Left renal cortex interstitium (tissue), 4 donors: Measurements from ENCODE around the gene PALLD. TPM values are rescaled to one million over a fixed set of nuclear protein-coding genes. Genes with fewer than 3 reads are reported as not detected.
A peak's percentile ranks its signal among the peaks of the same experiment; 100 is the strongest.
"Not testable (repeated sequence)": the region's sequence is repeated elsewhere in the genome, so short reads cannot be mapped to it uniquely, and the experiment has no call there.

ENCODE experiments used
- DNase-seq, 4 donors: peaks; one replicate each; pipeline ENCODE4 v3.0.0-alpha.2; 2013; ENCODE audit warnings: low read depth in 4 of 4, low spot score in 2 of 4, missing footprints in 1 of 4
- polyA plus RNA-seq, 4 donors: library from polyadenylated mRNA; unstranded; fragments of 120-200 nt; gene quantifications; one replicate each; pipeline ENCODE4 v1.2.1, GENCODE V29; 2013; ENCODE audit not compliant: insufficient read length in 4 of 4

Gene PALLD
- polyA plus RNA-seq, 4 donors, result 171 to 242 (median 194) TPM

- no peak for DNase-seq
These were observed 6.1 kb upstream of the PALLD start for GRCh38 chr4:168490711-168491110.

GRCh38 chr4:168491563-168491962, 5.3 kb upstream of the PALLD start:
- DNase-seq, result no peak

- no peak for DNase-seq
These were observed 1.4 kb downstream of the PALLD start for GRCh38 chr4:168498251-168498650.

GRCh38 chr4:168499241-168499640, 2.4 kb downstream of the PALLD start:
- no peak for DNase-seq

GRCh38 chr4:168501407-168501806, 4.6 kb downstream of the PALLD start:
- DNase-seq, result no peak

GRCh38 chr4:168502861-168503260, 6.0 kb downstream of the PALLD start:
- DNase-seq, result no peak

GRCh38 chr4:168503652-168504362, 7.0 kb downstream of the PALLD start:
- no peak for DNase-seq

GRCh38 chr4:168504526-168504925, 7.7 kb downstream of the PALLD start:
- no peak for DNase-seq

GRCh38 chr4:168506014-168506413, 9.2 kb downstream of the PALLD start:
- DNase-seq, result no peak

- DNase-seq, result no peak
These were observed 10.4 kb downstream of the PALLD start for GRCh38 chr4:168507178-168507815.

GRCh38 chr4:168508683-168509082, 11.8 kb downstream of the PALLD start:
- no peak for DNase-seq

- DNase-seq, result no peak
These were observed 12.9 kb downstream of the PALLD start for GRCh38 chr4:168509786-168510185.

- no peak for DNase-seq
These were observed 15.1 kb downstream of the PALLD start for GRCh38 chr4:168511780-168512489.

GRCh38 chr4:168513826-168514225, 17.0 kb downstream of the PALLD start:
- not testable (repeated sequence) for DNase-seq

- DNase-seq, result peak in 1 of 4 donors; percentile 41
These were observed 17.5 kb downstream of the PALLD start for GRCh38 chr4:168514249-168514852.

GRCh38 chr4:168515222-168516011, 18.6 kb downstream of the PALLD start:
- DNase-seq, result no peak

- no peak for DNase-seq
These were observed 20.0 kb downstream of the PALLD start for GRCh38 chr4:168516841-168517240.

- no peak for DNase-seq
These were observed 22.7 kb downstream of the PALLD start for GRCh38 chr4:168519576-168519975.

GRCh38 chr4:168521721-168522120, 24.9 kb downstream of the PALLD start:
- DNase-seq, result no peak

GRCh38 chr4:168522356-168522755, 25.5 kb downstream of the PALLD start:
- no peak for DNase-seq
